Anterior cingulate cortex (tissue), 58 donors: ENCODE data around the gene L3MBTL3.

Experiments
- DNase-seq, 58 donors: peaks; one replicate each; lab custom pipeline; 2025; lab: John Stamatoyannopoulos, UW

The L3MBTL3 gene

GRCh38 chr6:130018292-130018743 is at the start of gene L3MBTL3:
L3MBTL3 (plus strand) TSS chr6:130018581; CDS start chr6:130042700, 24,119 bp downstream.
- peak in 57 of 58 donors; percentile 15 to 87 (median 69) for DNase-seq

GRCh38 chr6:129969064-129969463 is 49.3 kb upstream of the L3MBTL3 start:
- no peak for DNase-seq

GRCh38 chr6:129976110-129976509 is 42.3 kb upstream of the L3MBTL3 start:
- no peak for DNase-seq

- DNase-seq = no peak
Observed at GRCh38 chr6:129978148-129978916, 40.0 kb upstream of the L3MBTL3 start.

- no peak for DNase-seq
Observed at GRCh38 chr6:129980821-129981220, 37.6 kb upstream of the L3MBTL3 start.

- DNase-seq = no peak
Observed at GRCh38 chr6:129981598-129981997, 36.8 kb upstream of the L3MBTL3 start.

GRCh38 chr6:129989396-129989795 is 29.0 kb upstream of the L3MBTL3 start:
- no peak for DNase-seq

- no peak for DNase-seq
Observed at GRCh38 chr6:129992881-129993280, 25.5 kb upstream of the L3MBTL3 start.

- no peak for DNase-seq
Observed at GRCh38 chr6:129994410-129994809, 24.0 kb upstream of the L3MBTL3 start.

GRCh38 chr6:129996387-129996786 is 22.0 kb upstream of the L3MBTL3 start:
- DNase-seq = no peak

GRCh38 chr6:130000526-130001421 is 17.6 kb upstream of the L3MBTL3 start:
- no peak for DNase-seq

GRCh38 chr6:130008236-130008873 is 10.0 kb upstream of the L3MBTL3 start:
- no peak for DNase-seq

- DNase-seq = no peak
Observed at GRCh38 chr6:130009146-130009545, 9.2 kb upstream of the L3MBTL3 start.

- DNase-seq = no peak
Observed at GRCh38 chr6:130010387-130010786, 8.0 kb upstream of the L3MBTL3 start.

- no peak for DNase-seq
Observed at GRCh38 chr6:130012728-130013127, 5.7 kb upstream of the L3MBTL3 start.

- peak in 12 of 58 donors; percentile 3 to 50 (median 21) for DNase-seq
Observed at GRCh38 chr6:130018744-130019325, 454 bp downstream of the L3MBTL3 start.

GRCh38 chr6:130019326-130020072 is 1.1 kb downstream of the L3MBTL3 start:
- DNase-seq = peak in 33 of 58 donors; percentile 2 to 34 (median 12)

GRCh38 chr6:130020073-130020906 is 1.9 kb downstream of the L3MBTL3 start:
- peak in 22 of 58 donors; percentile 1 to 40 (median 16) for DNase-seq
